ENCODE results near the gene FOXJ1. TPM values are rescaled to one million over a fixed set of nuclear protein-coding genes. Genes with fewer than 3 reads are reported as not detected.

FOXJ1 gene
- total and polyA plus RNA-seq, 2 experiments from 2014 or later: 1.1 to 1.6 TPM

GRCh38 chr17:76092526-76093413 is 48.3 kb downstream of the FOXJ1 start:
- Histone ChIP-seq H3K79me2 (no peaks in the 10 kb centered on the region), H3K9me2 (replicated peaks; ENCODE audit: insufficient read depth) (no peaks in the 10 kb centered on the region), H4K20me1 (ENCODE audit: insufficient read depth, poor library complexity, severe bottlenecking) (no peaks in the 10 kb centered on the region), H3K9me3 (ENCODE audit: low read depth) (no peaks in the 10 kb centered on the region), H3K27me3 (no peaks in the 10 kb centered on the region), H3K4me2 (no peak overlapping the region), H3K36me3 (replicated peaks; ENCODE audit: insufficient read depth, low read depth) (no peaks in the 10 kb centered on the region), H3K27ac (no peak overlapping the region), H2AFZ (no peak overlapping the region), H3K4me1 (ENCODE audit: insufficient read depth) (no peaks in the 10 kb centered on the region), H3K4me3 (no peak overlapping the region)
- WGBS (ENCODE audit: low lambda C conversion rate, missing lambda C conversion rate): 96% methylated on average over 20 of the region's 20 CpGs
- no peak for DNase-seq (ENCODE audit: low spot score)
- TF ChIP-seq EZH2 (IDR thresholded peaks at IDR 0.05; ENCODE audit: borderline replicate concordance) (no peak), EZH2phosphoT487 (IDR thresholded peaks at IDR 0.05; ENCODE audit: low read depth, severe bottlenecking, unreplicated experiment) (no peak), CTCF (IDR thresholded peaks at IDR 0.05; ENCODE audit: poor library complexity) (no peak)

GRCh38 chr17:76091526-76092286 is 49.3 kb downstream of the FOXJ1 start:
- no peak overlapping the region for H3K4me2 ChIP-seq
- H3K27ac ChIP-seq: no peak overlapping the region
- no peak for DNase-seq (ENCODE audit: low spot score)
- H3K36me3 ChIP-seq (replicated peaks; ENCODE audit: insufficient read depth, low read depth): no peaks in the 10 kb centered on the region
- WGBS (ENCODE audit: low lambda C conversion rate, missing lambda C conversion rate): 88% methylated on average over 21 of the region's 23 CpGs
- H3K79me2 ChIP-seq: no peaks in the 10 kb centered on the region
- H4K20me1 ChIP-seq (ENCODE audit: insufficient read depth, poor library complexity, severe bottlenecking): no peaks in the 10 kb centered on the region
- H3K9me2 ChIP-seq (replicated peaks; ENCODE audit: insufficient read depth): no peaks in the 10 kb centered on the region
- no peaks in the 10 kb centered on the region for H3K4me1 ChIP-seq (ENCODE audit: insufficient read depth)
- no peak overlapping the region for H2AFZ ChIP-seq
- no peaks in the 10 kb centered on the region for H3K27me3 ChIP-seq
- TF ChIP-seq EZH2phosphoT487 (IDR thresholded peaks at IDR 0.05; ENCODE audit: low read depth, severe bottlenecking, unreplicated experiment) (no peak), CTCF (IDR thresholded peaks at IDR 0.05; ENCODE audit: poor library complexity) (no peak), EZH2 (IDR thresholded peaks at IDR 0.05; ENCODE audit: borderline replicate concordance) (no peak)
- H3K9me3 ChIP-seq (ENCODE audit: low read depth): no peaks in the 10 kb centered on the region
- no peak overlapping the region for H3K4me3 ChIP-seq

DNA sequence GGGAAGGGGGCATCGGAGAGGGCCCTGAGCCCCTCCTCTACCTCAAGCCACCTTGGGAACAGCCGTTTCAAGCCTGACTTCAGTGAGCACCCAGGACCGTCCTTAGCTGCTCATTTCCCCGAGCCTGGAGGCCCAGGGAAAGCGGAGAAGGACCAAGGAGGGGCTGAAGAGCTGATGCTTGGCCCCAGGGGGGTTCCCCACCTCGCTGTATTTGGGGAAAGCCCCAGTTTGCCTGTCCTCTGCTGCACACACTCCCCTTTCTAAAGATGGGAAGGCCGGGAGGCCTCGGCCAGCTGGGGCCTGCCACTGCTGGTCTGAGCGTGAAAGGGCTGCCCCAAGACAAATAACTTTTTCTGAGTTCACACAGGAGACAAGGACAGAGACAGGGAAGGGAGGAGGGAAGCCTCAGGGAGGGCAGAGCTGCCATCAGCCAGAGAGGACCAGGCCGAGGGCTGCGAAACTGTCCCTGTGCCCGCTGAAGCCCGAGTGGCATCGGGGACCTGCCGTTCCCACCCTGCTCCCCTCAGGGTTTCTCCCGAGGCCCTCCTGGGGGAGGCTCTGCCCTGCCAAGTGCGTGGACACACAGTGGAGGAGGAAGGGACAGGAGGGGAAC is 50.4 kb downstream of the FOXJ1 start:
- Histone ChIP-seq H3K79me2 (no peaks in the 10 kb centered on the region), H3K36me3 (replicated peaks; ENCODE audit: insufficient read depth, low read depth) (no peaks in the 10 kb centered on the region), H2AFZ (no peak overlapping the region), H3K27me3 (no peaks in the 10 kb centered on the region), H3K4me1 (ENCODE audit: insufficient read depth) (no peaks in the 10 kb centered on the region), H4K20me1 (ENCODE audit: insufficient read depth, poor library complexity, severe bottlenecking) (no peaks in the 10 kb centered on the region), H3K4me2 (no peak overlapping the region), H3K4me3 (no peak overlapping the region), H3K27ac (no peak overlapping the region), H3K9me2 (replicated peaks; ENCODE audit: insufficient read depth) (no peaks in the 10 kb centered on the region), H3K9me3 (ENCODE audit: low read depth) (no peaks in the 10 kb centered on the region)
- TF ChIP-seq EZH2phosphoT487 (IDR thresholded peaks at IDR 0.05; ENCODE audit: low read depth, severe bottlenecking, unreplicated experiment): no peak
- no peak for TF ChIP-seq EZH2 (IDR thresholded peaks at IDR 0.05; ENCODE audit: borderline replicate concordance)
- no peak for TF ChIP-seq CTCF (IDR thresholded peaks at IDR 0.05; ENCODE audit: poor library complexity)
- WGBS (ENCODE audit: low lambda C conversion rate, missing lambda C conversion rate): 95% methylated on average over 16 of the region's 17 CpGs
- no peak for DNase-seq (ENCODE audit: low spot score)
